IPS-NIHi7 (cell line): ENCODE results near the gene ARFGAP1.
"Not testable (repeated sequence)": the region's sequence is repeated elsewhere in the genome, so short reads cannot be mapped to it uniquely, and the experiment has no call there.

ENCODE experiments used
- DNase-seq: peaks from one replicate; pipeline ENCODE4 v3.0.0; 2012; ENCODE audit warnings: mixed read lengths; ENCODE audit errors: extremely low spot score

ARFGAP1 gene

GRCh38 chr20:63331741-63332400 is 59.3 kb downstream of the ARFGAP1 start:
- no peak for DNase-seq

- no peak for DNase-seq
Observed at GRCh38 chr20:63332488-63333240, 60.1 kb downstream of the ARFGAP1 start.

- no peak for DNase-seq
Observed at GRCh38 chr20:63333241-63333836, 60.7 kb downstream of the ARFGAP1 start.

DNA sequence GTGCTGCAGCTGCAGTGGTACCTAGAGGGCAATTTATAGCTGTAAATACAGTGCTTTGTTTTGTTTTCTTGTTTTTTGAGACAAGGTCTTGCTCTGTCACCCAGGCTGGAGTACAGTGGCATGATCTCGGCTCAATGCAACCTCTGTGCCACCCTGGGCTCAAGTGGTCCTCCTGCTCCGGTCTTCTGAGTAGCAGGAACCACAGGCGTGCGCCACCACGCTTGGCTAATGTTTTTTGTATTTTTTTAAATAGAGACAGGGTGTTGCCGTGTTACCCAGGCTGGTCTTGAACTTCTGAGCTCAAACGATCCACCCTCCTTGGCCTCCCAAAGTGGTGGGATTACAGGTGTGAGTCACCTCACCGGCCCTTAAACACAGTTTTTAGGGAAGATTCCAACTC is 61.7 kb downstream of the ARFGAP1 start:
- no peak for DNase-seq

- DNase-seq, result not testable (repeated sequence)
Observed at GRCh38 chr20:63335060-63335459, 62.4 kb downstream of the ARFGAP1 start.

DNA sequence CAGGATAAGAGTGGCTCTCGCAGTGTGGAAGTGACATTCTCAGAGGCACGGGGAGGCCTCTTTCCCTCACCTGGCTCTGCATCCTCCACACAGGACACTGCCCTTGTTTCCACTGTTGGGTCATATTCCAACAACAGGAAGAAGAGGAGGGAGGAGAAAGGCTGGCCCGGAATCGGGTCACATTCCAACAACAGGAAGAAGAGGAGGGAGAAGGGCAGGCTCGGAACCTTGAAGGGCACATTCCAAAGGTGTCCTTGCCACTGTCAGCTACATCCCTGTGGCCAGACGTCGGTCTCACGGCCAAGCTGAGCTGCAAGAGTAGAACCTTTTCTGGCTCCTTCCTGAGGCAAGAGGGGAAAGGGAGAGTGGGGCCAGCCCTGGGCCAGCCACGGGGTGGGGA is 63.1 kb downstream of the ARFGAP1 start:
- DNase-seq, result no peak

DNA sequence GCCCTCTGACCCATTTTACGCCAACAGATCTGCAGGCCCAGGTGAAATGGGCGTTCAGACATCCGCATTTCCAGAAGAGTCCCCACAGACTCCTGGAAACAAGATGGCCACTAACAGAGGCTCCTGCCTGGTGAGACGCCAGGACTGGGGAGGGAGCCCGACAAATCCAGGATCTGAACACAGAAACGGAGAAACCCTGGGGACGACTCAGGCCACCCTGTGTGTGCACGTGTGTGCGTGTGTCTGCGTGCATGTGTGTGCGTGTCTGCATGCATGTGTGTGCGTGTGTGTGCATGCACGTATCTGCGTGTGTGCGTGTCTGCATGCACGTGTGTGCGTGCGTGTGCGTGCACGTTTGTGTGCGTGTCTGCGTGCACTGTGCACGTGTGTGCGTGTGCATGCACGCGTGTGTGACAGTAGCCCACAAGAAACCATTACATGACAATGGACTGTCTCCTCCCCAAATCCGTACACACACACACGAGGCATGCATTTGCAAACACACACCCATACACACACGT is 63.7 kb downstream of the ARFGAP1 start:
- DNase-seq, result no peak

DNA sequence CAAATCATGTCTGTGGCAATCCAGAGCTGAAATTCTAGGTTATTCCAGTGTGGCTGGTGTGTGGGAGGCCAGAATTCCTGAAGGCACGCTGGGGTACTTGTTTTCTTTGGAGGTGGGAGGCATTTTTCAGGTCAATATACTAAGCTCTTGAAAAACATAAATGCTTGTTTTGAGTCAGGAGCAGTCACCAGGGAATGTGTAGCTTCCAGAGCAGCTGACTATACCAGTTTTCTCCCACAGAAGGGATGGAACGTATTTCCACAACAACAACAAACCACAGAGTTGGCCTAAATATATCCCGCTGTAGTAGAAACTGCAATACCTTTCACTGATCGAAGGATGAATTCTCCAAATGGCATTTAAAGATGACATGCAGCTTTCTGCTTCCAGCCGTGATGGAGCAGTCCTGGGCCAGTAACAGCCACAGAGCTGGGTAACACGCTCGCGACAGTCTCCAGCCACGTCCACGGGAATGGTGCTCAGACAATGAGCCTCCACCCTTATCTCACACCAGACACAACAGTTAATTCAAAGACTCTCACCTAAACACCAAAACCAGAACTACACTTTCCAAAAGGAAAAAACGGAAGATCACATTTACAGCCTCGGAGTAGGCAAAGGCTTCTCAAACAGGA is 65.3 kb downstream of the ARFGAP1 start:
- DNase-seq, result no peak
